ENCODE measurements around the gene TMEM106C.

TMEM106C gene

GRCh38 chr12:47963340-47964040 is at the start of gene TMEM106C:
TSS of gene TMEM106C (plus strand) at chr12:47963596. CDS start at chr12:47964237, 641 bp downstream.
- H3K27ac Mint-ChIP-seq, result peak within 1 kb of the TSS; percentile 85
- H3K9me3 Mint-ChIP-seq (ENCODE audit: low read depth), result no peaks in the 10 kb centered on the region
- peaks cover 6% of the 10 kb centered on the region for H3K36me3 Mint-ChIP-seq
- peaks cover 8% of the 10 kb centered on the region for H3K27me3 Mint-ChIP-seq
- H3K4me1 Mint-ChIP-seq (ENCODE audit: low read depth), result peaks cover 28% of the 10 kb centered on the region
- peak within 1 kb of the TSS; percentile 98 for H3K4me3 Mint-ChIP-seq

DNA sequence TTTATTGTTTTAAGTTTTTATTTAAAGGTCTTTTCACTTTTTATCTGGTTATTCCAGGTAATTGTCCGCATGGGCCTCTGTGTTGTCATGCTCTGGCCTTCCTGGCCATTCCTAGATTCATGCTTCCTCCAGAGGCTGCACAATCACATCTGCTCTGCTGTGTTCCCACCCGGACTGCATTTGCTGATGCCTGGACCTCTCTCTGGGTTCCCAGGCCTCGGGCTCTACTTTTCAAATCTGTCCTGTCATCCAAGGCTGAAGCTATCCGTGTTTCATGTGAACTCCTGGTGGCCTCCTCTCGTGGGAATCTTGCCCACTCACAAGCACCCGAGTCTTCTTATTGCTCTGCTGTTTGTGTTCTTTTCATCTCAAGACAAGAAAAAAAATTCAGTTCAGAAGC is 42.5 kb upstream of the TMEM106C start:
- Mint-ChIP-seq H3K9me3 (ENCODE audit: low read depth) (no peaks in the 10 kb centered on the region), H3K36me3 (no peaks in the 10 kb centered on the region), H3K4me3 (no peak overlapping the region), H3K27me3 (peaks cover 4% of the 10 kb centered on the region), H3K4me1 (ENCODE audit: low read depth) (no peaks in the 10 kb centered on the region), H3K27ac (no peak overlapping the region)

GRCh38 chr12:47921907-47922306 is 41.5 kb upstream of the TMEM106C start:
- Mint-ChIP-seq H3K9me3 (ENCODE audit: low read depth) (no peaks in the 10 kb centered on the region), H3K4me3 (no peak overlapping the region), H3K4me1 (ENCODE audit: low read depth) (no peaks in the 10 kb centered on the region), H3K27ac (no peak overlapping the region), H3K27me3 (peaks cover 4% of the 10 kb centered on the region), H3K36me3 (no peaks in the 10 kb centered on the region)

DNA sequence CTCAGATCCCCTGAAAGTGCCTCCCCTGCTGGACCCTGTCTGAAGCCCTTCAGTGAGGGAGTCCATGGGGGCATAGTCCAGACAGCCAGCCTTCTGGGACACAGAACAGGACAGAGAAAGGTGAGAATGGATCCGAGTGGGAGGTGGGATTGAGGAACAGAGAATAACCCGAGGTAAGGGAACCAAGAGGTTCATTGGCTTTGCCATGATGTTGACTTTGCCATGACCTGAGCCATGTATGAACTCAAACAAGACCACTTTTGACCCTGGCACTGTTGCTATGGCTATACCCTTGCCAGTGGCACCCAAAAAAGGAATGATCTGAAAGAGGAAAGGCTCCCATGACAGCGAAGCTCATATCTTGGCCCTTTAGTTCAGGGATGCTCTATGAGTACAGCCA is 36.0 kb upstream of the TMEM106C start:
- Mint-ChIP-seq H3K4me3 (no peak overlapping the region), H3K4me1 (ENCODE audit: low read depth) (no peaks in the 10 kb centered on the region), H3K9me3 (ENCODE audit: low read depth) (no peaks in the 10 kb centered on the region), H3K27ac (no peak overlapping the region), H3K36me3 (no peaks in the 10 kb centered on the region), H3K27me3 (peaks cover 4% of the 10 kb centered on the region)

GRCh38 chr12:47930634-47931033 is 32.8 kb upstream of the TMEM106C start:
- Mint-ChIP-seq H3K27me3 (peaks cover 2% of the 10 kb centered on the region), H3K4me3 (no peak overlapping the region), H3K27ac (no peak overlapping the region)

GRCh38 chr12:47931187-47931586 is 32.2 kb upstream of the TMEM106C start:
- Mint-ChIP-seq H3K4me3 (no peak overlapping the region), H3K27ac (no peak overlapping the region), H3K4me1 (ENCODE audit: low read depth) (no peaks in the 10 kb centered on the region), H3K27me3 (peaks cover 2% of the 10 kb centered on the region), H3K36me3 (no peaks in the 10 kb centered on the region), H3K9me3 (ENCODE audit: low read depth) (no peaks in the 10 kb centered on the region)

More at GRCh38 chr12:47930634-47931033, 32.8 kb upstream of the TMEM106C start:
- Mint-ChIP-seq H3K4me1 (ENCODE audit: low read depth) (no peaks in the 10 kb centered on the region), H3K36me3 (no peaks in the 10 kb centered on the region), H3K9me3 (ENCODE audit: low read depth) (no peaks in the 10 kb centered on the region)

GRCh38 chr12:47935184-47935583 is 28.2 kb upstream of the TMEM106C start:
- H3K27ac Mint-ChIP-seq, result no peak overlapping the region
- H3K27me3 Mint-ChIP-seq, result peaks cover 2% of the 10 kb centered on the region
- H3K36me3 Mint-ChIP-seq, result no peaks in the 10 kb centered on the region
- no peaks in the 10 kb centered on the region for H3K9me3 Mint-ChIP-seq (ENCODE audit: low read depth)
- H3K4me1 Mint-ChIP-seq (ENCODE audit: low read depth), result no peaks in the 10 kb centered on the region
- no peak overlapping the region for H3K4me3 Mint-ChIP-seq

DNA sequence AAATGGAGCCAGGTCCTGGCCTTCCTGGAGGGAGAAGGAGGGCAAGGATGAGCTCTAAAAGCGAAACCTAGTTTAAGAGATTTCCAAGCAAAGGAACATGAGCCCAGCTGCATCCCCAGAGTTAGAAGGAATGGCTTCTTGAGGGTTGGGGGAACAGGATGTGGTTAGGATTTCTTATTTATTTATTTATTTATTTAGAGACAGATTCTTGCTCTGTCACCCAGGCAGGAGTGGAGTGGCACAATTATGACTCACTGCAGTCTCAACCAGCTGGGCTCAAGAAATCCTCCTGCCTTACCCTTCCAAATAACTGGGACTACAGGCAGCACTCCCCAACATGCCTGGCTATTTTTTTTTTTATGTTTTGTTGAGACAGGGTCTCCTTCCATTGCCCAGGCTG is 25.3 kb upstream of the TMEM106C start:
- Mint-ChIP-seq H3K27ac (no peak overlapping the region), H3K36me3 (no peaks in the 10 kb centered on the region), H3K4me3 (no peak overlapping the region), H3K4me1 (ENCODE audit: low read depth) (peaks cover 1% of the 10 kb centered on the region), H3K27me3 (peaks cover 11% of the 10 kb centered on the region), H3K9me3 (ENCODE audit: low read depth) (no peaks in the 10 kb centered on the region)

DNA sequence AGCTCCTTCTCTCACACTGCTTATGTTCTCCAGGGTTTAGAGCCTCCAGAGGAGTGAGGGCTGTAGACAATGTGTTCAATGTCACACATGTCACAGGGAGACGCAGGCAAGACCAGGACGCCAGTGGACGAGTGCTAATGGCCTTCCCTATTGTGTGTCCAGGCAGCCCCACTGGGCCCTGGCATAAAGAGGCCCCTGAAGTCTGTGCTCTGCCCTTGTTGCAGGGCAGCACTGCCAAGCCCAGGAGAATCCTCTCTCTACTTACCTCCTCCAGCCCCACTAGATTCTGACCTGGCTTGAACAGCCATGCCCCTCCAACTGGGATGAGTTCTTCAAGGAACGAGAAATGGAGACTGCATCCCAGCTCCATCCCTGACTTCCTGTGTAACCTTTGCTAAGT is 24.8 kb upstream of the TMEM106C start:
- no peak overlapping the region for H3K27ac Mint-ChIP-seq
- H3K4me3 Mint-ChIP-seq, result no peak overlapping the region
- H3K9me3 Mint-ChIP-seq (ENCODE audit: low read depth), result no peaks in the 10 kb centered on the region
- H3K4me1 Mint-ChIP-seq (ENCODE audit: low read depth), result peaks cover 1% of the 10 kb centered on the region
- no peaks in the 10 kb centered on the region for H3K36me3 Mint-ChIP-seq
- peaks cover 11% of the 10 kb centered on the region for H3K27me3 Mint-ChIP-seq

DNA sequence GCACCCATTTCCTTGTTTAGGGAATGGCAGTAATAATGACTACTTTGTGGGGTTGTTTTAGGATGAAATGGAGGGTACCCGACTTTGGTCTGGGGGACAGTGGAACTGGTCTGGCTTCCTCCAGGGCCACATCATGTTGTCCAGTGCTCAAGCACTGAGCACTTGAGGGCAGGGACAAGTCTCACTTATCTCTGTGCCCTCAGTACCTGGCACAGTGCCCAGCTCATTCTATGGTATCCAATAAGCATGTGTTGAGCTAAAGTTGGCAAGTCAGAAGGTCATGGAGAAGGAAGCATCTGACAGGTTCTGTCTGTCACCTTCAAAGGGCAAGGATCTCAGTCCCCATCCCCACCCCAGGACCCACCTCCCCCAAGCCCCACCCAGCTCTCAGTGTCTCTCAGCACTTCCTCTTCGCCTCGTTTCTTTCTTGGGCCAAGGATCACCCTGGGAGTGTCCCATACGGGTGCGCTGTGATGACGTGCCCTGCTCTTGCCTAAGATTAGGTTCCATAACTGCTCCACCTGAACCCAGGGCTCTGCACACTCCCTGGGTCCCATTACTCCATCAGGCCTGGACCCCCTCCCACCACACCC is 24.3 kb upstream of the TMEM106C start:
- H3K4me3 Mint-ChIP-seq, result no peak overlapping the region
- peaks cover 1% of the 10 kb centered on the region for H3K4me1 Mint-ChIP-seq (ENCODE audit: low read depth)
- no peaks in the 10 kb centered on the region for H3K36me3 Mint-ChIP-seq
- peaks cover 11% of the 10 kb centered on the region for H3K27me3 Mint-ChIP-seq
- H3K27ac Mint-ChIP-seq, result no peak overlapping the region
- no peaks in the 10 kb centered on the region for H3K9me3 Mint-ChIP-seq (ENCODE audit: low read depth)

- Mint-ChIP-seq H3K9me3 (ENCODE audit: low read depth) (no peaks in the 10 kb centered on the region), H3K27ac (no peak overlapping the region), H3K4me1 (ENCODE audit: low read depth) (peaks cover 1% of the 10 kb centered on the region), H3K36me3 (no peaks in the 10 kb centered on the region), H3K4me3 (no peak overlapping the region), H3K27me3 (peaks cover 9% of the 10 kb centered on the region)
Observed at GRCh38 chr12:47940773-47941474, 22.5 kb upstream of the TMEM106C start.

- H3K27me3 Mint-ChIP-seq, result peaks cover 9% of the 10 kb centered on the region
Observed at GRCh38 chr12:47941475-47941780, 22.0 kb upstream of the TMEM106C start.

DNA sequence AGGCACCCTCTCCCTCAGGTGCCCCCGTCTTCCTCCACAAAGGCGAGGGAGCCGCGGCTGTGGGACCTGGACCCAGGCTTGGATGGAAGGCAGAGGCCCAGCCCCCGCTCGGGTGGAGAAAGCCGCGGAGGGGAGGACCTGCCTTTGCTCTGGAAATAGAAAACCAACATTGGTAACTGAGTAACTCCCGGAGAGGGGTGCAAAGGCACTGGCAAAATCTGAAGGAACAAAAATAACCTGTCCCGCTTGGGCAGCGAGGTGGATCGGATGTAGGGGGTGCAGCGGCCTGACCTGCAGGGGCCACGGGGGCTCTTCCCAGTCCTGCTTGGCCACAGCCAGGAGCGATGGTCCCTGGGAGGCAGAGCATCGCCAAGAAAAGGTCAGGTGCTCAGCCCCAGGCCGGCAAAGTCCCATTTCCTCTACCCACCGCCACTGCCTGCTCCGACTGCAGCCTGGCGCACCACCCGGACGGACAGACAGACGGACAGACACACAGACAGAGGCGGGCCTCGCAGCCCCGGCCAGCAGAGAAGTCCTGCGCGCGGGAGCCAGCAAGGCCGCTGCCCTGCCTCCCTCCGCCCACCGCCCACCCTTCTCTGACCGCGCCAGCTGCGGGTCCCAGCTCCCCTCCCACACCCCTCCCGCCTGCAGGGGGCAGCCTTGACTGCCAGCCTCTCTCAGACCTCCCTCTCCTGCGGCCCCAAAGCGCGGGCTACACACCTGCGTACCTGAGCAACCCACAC is 21.4 kb upstream of the TMEM106C start:
- H3K36me3 Mint-ChIP-seq, result no peaks in the 10 kb centered on the region
- H3K27ac Mint-ChIP-seq, result no peak overlapping the region
- H3K4me1 Mint-ChIP-seq (ENCODE audit: low read depth), result peaks cover 1% of the 10 kb centered on the region
- no peaks in the 10 kb centered on the region for H3K9me3 Mint-ChIP-seq (ENCODE audit: low read depth)
- H3K4me3 Mint-ChIP-seq, result no peak overlapping the region
- peaks cover 9% of the 10 kb centered on the region for H3K27me3 Mint-ChIP-seq

More at GRCh38 chr12:47941475-47941780, 22.0 kb upstream of the TMEM106C start:
- Mint-ChIP-seq H3K4me3 (no peak overlapping the region), H3K27ac (no peak overlapping the region), H3K4me1 (ENCODE audit: low read depth) (peaks cover 1% of the 10 kb centered on the region), H3K36me3 (no peaks in the 10 kb centered on the region), H3K9me3 (ENCODE audit: low read depth) (no peaks in the 10 kb centered on the region)

DNA sequence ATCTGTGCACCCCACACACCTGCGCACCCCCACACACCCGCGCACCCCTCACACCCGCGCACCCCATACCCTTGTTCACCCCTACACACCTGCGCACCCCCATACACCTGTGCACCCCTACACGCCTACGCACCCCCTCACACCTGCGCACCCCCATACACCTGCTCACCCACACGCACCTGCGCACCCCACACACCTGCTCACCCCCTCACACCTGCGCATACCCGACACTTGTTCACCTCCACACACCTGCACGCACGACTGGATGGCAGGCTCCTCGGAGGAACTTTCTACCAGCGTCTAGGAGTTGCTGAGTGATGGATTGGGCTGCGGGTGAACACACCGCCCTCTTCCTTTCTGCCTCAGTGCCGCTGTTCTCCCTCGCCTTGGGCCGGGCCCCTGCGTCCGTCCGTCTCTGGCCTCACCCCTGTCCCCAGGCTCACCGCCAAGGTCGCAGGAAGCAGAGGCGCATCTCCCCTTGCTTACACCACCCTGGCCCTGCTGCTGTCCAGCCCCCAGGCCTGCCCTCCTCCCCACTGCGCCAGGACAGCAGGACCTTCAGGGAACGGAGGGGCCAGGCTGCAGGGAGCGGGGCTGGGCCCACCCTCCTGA is 20.7 kb upstream of the TMEM106C start:
- peaks cover 1% of the 10 kb centered on the region for H3K4me1 Mint-ChIP-seq (ENCODE audit: low read depth)
- H3K36me3 Mint-ChIP-seq, result no peaks in the 10 kb centered on the region
- H3K9me3 Mint-ChIP-seq (ENCODE audit: low read depth), result no peaks in the 10 kb centered on the region
- H3K4me3 Mint-ChIP-seq, result no peak overlapping the region
- no peak overlapping the region for H3K27ac Mint-ChIP-seq
- H3K27me3 Mint-ChIP-seq, result peaks cover 9% of the 10 kb centered on the region

Data from activated naive CD8-positive, alpha-beta T cell (primary cell).